Esophagus muscularis mucosa (tissue), 3 donors: Measurements from ENCODE around the gene EZR.

Experiments used
- CTCF ChIP-seq, 3 experiments: fragments of 200-600 bp in 2 of 3; fragments of 450-650 bp in 1 of 3; sonication (generic) in 2 of 3; IDR thresholded peaks; one replicate each; pipeline ENCODE4 v1.5.1; 2017 to 2019; ENCODE audit warnings: antibody characterized with exemption in 3 of 3, mild to moderate bottlenecking in 2 of 3, moderate library complexity in 1 of 3
- POLR2A ChIP-seq: fragments of 450-650 bp; IDR thresholded peaks from one replicate; pipeline ENCODE4 v1.6.1; 2017; ENCODE audit warnings: antibody characterized with exemption, moderate library complexity, mild to moderate bottlenecking, low read depth
- POLR2AphosphoS5 ChIP-seq, 2 donors: sonication (generic); formaldehyde crosslinking; IDR thresholded peaks; one replicate each; pipeline ENCODE4 v1.6.1; 2017; ENCODE audit warnings: antibody characterized with exemption in 2 of 2

- TF ChIP-seq CTCF (IDR thresholded peaks at IDR 0.05) (no peak), POLR2AphosphoS5 (IDR thresholded peaks at IDR 0.05) (no peak), POLR2A (no peak)
These were observed 47.0 kb downstream of the EZR start for GRCh38 chr6:158772172-158772571.
